Endometrial microvascular endothelial cells (primary cell): ENCODE results near the gene ASMTL. TPM values are rescaled to one million over a fixed set of nuclear protein-coding genes. Genes with fewer than 3 reads are reported as not detected.

ENCODE experiments used
- in situ Hi-C: cut with HindIII; loops from 2 replicates; pipeline ENCODE4 v1.10.0; 2017; ENCODE audit warnings: low sequenced_read_pairs, low pct_unique_long_range_greater_than_20kb; ENCODE audit errors: inconsistent ontology term
- total RNA-seq: library from RNA; depleted of rRNA; stranded (reverse); fragments of >200 nt; gene quantifications from one replicate; pipeline ENCODE4 v1.2.3, GENCODE V29; 2015; ENCODE audit errors: inconsistent ontology term

ASMTL gene
- total RNA-seq, 1 donor from 2014 or later: 18.0 TPM

GRCh38 chrX:1397441-1398270 is 55.1 kb downstream of the ASMTL start:
- in situ Hi-C loops: no loop called here

DNA sequence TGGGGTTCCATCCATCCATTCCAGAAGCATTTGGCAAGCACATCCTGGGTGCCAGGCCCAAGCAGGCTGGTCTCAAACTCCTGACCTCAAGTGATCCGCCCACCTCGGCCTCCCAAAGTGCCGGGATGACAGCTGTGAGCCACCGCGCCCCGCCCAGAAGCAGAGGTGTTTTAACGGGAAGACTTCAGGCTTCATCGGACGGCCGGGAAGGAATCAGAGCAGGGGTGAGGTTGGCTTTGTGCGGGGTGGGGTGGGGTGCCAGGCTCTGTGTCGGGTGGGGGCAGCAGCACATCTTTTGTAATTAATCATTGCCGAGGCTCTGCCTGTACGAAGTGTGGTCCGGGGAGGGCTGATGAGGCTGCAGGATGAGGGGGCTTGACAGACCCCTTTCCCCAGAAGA is 55.7 kb downstream of the ASMTL start:
- in situ Hi-C loops: no loop called here

GRCh38 chrX:1395646-1396216 is 57.0 kb downstream of the ASMTL start:
- in situ Hi-C loops: no loop called here

DNA sequence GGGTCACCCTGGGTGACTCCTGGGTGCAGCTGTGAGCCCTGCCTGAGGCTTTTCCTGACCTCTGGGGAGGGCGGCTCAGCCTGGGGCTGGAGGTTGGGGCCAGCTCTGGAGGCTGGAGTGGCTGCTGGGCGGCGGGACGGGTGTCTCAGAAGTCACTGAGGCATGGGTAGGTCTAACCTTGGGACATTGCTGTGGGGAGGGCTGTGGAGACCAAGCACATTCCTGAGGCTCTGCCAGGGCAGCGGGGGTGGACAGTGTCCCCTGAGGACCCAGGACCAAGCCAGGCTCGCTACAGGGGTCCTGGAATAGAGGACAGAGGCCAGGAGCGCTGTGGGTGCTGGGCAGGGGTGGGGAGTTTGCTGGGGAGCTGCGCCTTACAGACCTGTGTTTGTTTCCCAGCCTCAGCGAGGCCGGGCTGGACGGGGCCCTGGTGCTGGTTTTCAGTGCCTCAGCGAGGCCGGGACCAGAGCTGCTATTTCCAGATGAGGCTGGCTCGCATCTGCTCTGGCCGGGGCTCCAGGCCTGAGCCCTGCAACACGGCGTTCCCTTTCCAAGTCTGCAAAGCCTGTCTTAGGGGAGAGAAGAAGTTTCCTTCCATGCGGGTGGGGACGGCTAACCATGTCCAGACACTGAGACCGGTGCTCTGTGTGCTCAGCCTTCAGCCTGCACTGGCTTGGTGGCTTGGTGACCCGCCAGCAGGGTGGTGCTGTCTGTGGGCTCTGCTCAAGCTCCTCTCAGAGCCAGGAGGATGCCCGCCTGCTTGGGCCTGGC is 57.8 kb downstream of the ASMTL start:
- in situ Hi-C loops: no loop called here

- in situ Hi-C loops: no loop called here
Observed at GRCh38 chrX:1393871-1394615, 58.7 kb downstream of the ASMTL start.

GRCh38 chrX:1392376-1393068 is 60.2 kb downstream of the ASMTL start:
- in situ Hi-C loops: no loop called here

GRCh38 chrX:1391707-1392375 is 60.9 kb downstream of the ASMTL start, which contains the start of gene SLC25A6:
SLC25A6 (minus strand) TSS chrX:1392113; CDS start chrX:1392009, 104 bp downstream.
- in situ Hi-C loops: no loop called here

- in situ Hi-C loops: no loop called here
Observed at GRCh38 chrX:1391370-1391706, 61.4 kb downstream of the ASMTL start.

DNA sequence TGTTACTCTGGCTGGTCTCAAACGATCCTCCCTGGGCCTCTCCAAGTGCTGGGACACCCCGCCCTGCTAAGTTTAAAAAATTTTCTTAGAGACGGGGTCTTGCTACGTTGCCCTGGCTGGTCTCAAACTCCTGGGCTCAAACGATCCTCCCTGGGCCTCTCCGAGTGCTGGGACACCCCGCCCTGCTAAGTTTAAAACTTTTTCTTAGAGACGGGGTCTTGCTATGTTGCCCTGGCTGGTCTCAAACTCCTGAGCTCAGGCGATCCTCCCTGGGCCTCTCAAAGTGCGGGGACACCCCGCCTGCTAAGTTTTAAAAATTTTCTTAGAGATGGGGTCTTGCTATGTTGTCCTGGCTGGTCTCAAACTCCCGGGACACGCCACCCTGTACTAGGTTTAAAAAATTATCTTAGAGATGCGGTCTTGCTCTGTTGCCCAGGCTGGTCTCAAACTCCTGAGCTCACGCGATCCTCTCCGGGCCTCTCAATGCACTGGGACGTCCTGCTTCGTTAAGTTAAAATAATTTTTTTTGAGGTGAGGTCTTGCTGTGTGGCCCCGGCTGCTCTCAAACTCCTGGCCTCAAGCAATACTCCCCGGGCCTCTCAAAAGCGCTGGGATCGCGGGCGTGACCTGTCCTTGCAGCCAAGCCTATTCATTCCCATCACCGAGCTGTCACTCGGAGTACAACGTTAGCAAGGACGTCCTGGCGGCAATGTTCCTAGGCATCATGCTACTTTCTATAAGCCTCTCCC is 61.9 kb downstream of the ASMTL start:
- in situ Hi-C loops: no loop called here

DNA sequence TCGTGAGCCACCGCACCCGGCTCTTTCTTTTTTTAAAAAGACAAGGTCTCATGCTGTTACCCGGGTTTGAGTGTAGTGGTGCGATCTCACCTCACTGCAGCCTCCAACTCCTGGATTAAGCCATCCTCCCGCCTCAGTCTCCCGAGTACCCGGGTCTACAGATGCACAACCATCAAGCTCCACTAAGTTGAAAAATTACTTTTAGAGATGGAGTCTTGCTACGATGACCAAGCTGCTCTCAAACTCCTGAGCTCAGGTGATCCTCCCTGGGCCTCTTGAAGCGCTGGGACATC is 62.8 kb downstream of the ASMTL start:
- in situ Hi-C loops: no loop called here

DNA sequence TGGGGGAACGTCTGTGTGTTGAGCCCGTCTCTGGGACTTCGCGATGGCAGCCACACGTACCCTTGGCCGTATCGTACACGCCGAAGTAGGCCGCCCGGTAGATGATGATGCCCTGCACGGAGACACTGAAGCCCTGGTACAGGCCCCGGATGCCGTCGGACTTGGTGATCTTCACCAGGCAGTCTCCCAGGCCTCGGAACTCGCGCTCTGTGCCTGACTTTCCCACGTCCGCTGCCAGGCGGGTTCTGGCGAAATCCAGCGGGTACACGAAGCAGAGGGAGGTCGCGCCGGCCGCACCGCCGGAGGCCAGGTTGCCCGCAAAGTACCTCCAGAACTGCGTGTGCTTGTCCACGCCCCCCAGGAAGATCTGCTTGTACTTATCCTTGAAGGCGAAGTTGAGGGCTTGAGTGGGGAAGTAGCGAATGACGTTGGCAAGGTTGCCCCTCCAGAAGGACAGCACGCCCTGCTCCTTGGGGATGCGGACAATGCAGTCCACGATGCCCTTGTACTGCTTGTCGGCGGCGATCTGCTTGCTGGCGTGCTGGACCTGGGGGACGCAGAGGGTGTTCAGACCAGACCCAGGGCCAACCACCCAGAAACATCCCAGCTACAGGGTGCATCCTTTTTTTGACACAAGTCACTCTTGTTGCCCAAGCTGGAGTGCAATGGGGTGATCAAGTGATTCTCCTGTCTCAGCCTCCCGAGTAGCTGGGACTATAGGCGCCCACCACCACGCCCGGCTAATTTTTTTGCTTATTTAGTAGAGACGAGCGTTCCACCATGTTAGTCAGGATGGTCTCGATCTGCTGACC is 63.3 kb downstream of the ASMTL start:
- in situ Hi-C loops: no loop called here

- in situ Hi-C loops: no loop called here
Observed at GRCh38 chrX:1388651-1389050, 64.1 kb downstream of the ASMTL start.

DNA sequence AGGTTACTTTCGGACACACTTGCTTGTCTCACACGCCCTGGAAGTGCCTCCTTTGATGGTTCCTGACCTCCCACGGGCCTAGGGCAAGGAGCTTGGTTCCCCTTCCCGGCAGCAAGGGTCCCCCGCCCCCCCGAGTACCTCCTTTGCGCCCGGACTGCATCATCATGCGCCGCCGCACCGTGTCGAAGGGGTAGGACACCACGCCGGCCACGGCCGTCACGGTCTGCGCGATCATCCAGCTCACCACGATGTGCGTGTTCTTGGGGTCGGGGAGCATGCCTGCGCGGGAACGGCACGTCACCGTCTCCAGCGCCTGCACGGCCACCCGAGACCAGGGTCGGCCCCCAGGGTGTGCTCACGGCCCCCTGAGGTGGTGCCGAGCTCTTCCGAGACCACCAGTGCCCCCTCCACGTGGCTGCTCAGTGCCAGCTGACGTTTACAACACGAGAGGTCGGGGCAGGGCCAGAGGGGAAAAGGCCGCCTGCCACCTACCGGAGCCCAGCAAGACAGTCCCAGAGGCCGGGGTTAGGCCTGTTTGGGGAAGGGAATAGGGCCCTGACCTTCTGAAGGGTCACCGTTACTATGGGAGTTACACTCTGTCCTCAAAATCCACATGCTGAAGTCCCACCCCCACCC is 65.5 kb downstream of the ASMTL start:
- in situ Hi-C loops: no loop called here

DNA sequence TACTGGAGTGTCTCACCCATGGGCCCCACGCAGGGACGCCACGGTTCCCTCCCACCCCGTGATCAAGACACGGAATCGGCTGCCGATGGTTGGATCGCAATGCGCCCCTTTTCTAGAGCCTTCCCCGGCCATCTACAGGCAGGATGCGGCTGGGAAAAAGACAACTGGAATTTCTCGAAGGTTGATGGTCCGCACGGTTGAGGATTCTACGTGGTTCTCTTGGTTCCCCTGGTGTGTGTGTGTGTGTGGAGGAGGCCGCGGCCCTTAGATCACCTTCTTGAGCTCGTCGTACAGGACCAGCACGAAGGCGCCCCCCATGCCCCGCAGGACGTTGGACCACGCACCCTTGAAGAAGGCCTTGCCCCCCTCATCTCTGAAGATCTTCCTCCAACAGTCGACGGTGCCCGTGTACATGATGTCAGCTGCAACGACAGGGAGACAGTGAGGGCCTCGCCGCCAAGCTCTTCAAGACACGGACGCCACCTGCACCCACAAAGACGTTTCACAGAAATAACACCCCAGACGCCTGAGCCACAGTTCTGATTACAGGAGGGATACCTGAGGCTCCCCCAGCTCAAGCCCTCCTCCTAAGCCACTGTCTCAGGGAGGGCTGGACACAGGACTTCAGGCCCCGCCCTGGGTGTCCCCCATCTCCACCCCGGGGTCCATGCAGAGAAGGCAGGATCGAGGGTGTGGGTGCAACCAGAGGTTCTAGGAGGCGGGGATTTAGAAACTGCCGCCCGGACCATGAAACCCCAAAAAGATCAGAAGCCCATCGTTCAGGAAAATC is 66.2 kb downstream of the ASMTL start:
- in situ Hi-C loops: no loop called here

- in situ Hi-C loops: no loop called here
Observed at GRCh38 chrX:1385253-1386223, 67.2 kb downstream of the ASMTL start.
